Parathyroid adenoma (tissue), 2 donors: ENCODE results near the gene ELOVL2.

Source experiments
- H2AFZ ChIP-seq: fragments of 300-600 bp; sonication (generic); one replicate; pipeline ENCODE4 v1.7.0; 2017; ENCODE audit warnings: antibody characterized with exemption, mild to moderate bottlenecking
- H3K27ac ChIP-seq: fragments of 300-600 bp; sonication (generic); one replicate; pipeline ENCODE4 v1.7.0; 2017
- H3K27me3 ChIP-seq: fragments of 300-600 bp; sonication (generic); one replicate; pipeline ENCODE4 v1.7.0; 2017; ENCODE audit warnings: low read length; ENCODE audit not compliant: control insufficient read depth, insufficient read depth
- H3K36me3 ChIP-seq: fragments of 300-600 bp; sonication (generic); one replicate; pipeline ENCODE4 v1.7.0; 2017; ENCODE audit warnings: low read length; ENCODE audit not compliant: control insufficient read depth, insufficient read depth
- H3K4me1 ChIP-seq: fragments of 300-600 bp; sonication (generic); one replicate; pipeline ENCODE4 v1.7.0; 2017; ENCODE audit warnings: control low read depth
- H3K4me2 ChIP-seq: fragments of 300-600 bp; sonication (generic); one replicate; pipeline ENCODE4 v1.7.0; 2017; ENCODE audit warnings: low read length
- H3K4me3 ChIP-seq: fragments of 300-600 bp; sonication (generic); one replicate; pipeline ENCODE4 v1.7.0; 2017; ENCODE audit warnings: low read depth, low read length
- H3K79me2 ChIP-seq: fragments of 300-600 bp; sonication (generic); one replicate; pipeline ENCODE4 v1.7.0; 2017; ENCODE audit warnings: control low read depth
- H3K9ac ChIP-seq: fragments of 300-600 bp; sonication (generic); one replicate; pipeline ENCODE4 v1.7.0; 2017; ENCODE audit warnings: mild to moderate bottlenecking
- H3K9me3 ChIP-seq: fragments of 300-600 bp; sonication (generic); one replicate; pipeline ENCODE4 v1.7.0; 2017; ENCODE audit warnings: low read length; ENCODE audit not compliant: control insufficient read depth
- TF ChIP-seq, protein P1 (sequence below): fragments of 300-600 bp; sonication (generic); IDR thresholded peaks from one replicate; pipeline ENCODE4 v1.7.0; 2017; ENCODE audit warnings: antibody characterized with exemption, mild to moderate bottlenecking
- donor health status: primary hyperparathyroidism.

ELOVL2 gene

DNA sequence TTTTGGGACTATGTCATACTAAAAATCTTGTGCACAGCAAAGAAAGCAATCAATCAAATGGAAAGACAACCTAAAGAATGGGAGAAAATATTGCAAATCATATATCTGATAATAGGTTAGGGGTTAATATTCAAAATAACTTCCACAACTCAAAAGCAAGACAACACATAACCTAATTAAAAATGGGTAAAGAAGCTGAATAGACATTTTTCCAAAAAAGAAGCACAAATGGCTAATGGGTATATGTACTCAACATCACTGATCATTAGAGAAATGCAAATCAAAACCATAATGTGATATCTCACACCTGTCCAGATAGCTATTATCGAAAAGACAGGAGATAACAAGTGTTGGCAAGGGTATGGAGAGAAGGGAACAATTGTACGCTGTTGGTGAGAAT, 104.3 kb downstream of the ELOVL2 start:
- Histone ChIP-seq H3K9me3 (no peaks in the 10 kb centered on the region), H3K4me3 (no peak overlapping the region), H3K36me3 (peaks cover 2% of the 10 kb centered on the region), H3K27me3 (no peaks in the 10 kb centered on the region), H2AFZ (no peak overlapping the region), H3K4me2 (no peak overlapping the region), H3K27ac (no peak overlapping the region), H3K79me2 (peaks cover 3% of the 10 kb centered on the region), H3K4me1 (no peaks in the 10 kb centered on the region), H3K9ac (no peak overlapping the region)
- TF ChIP-seq, protein P1, sequence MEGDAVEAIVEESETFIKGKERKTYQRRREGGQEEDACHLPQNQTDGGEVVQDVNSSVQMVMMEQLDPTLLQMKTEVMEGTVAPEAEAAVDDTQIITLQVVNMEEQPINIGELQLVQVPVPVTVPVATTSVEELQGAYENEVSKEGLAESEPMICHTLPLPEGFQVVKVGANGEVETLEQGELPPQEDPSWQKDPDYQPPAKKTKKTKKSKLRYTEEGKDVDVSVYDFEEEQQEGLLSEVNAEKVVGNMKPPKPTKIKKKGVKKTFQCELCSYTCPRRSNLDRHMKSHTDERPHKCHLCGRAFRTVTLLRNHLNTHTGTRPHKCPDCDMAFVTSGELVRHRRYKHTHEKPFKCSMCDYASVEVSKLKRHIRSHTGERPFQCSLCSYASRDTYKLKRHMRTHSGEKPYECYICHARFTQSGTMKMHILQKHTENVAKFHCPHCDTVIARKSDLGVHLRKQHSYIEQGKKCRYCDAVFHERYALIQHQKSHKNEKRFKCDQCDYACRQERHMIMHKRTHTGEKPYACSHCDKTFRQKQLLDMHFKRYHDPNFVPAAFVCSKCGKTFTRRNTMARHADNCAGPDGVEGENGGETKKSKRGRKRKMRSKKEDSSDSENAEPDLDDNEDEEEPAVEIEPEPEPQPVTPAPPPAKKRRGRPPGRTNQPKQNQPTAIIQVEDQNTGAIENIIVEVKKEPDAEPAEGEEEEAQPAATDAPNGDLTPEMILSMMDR: no peak

- no peaks in the 10 kb centered on the region for H3K9me3 ChIP-seq
- H3K27ac ChIP-seq: no peak overlapping the region
- H3K9ac ChIP-seq: no peak overlapping the region
- H2AFZ ChIP-seq: no peak overlapping the region
- H3K27me3 ChIP-seq: no peaks in the 10 kb centered on the region
- H3K4me3 ChIP-seq: no peak overlapping the region
- H3K4me2 ChIP-seq: no peak overlapping the region
- TF ChIP-seq, protein P1: no peak
- H3K79me2 ChIP-seq: peaks cover 7% of the 10 kb centered on the region
- no peaks in the 10 kb centered on the region for H3K4me1 ChIP-seq
- H3K36me3 ChIP-seq: no peaks in the 10 kb centered on the region
Observed at GRCh38 chr6:10933126-10933525, 111.0 kb downstream of the ELOVL2 start.
